Neuron (in vitro differentiated cells): ENCODE measurements around the gene IGFBP6.

ENCODE experiments used
- H2AFZ ChIP-seq: one replicate; pipeline ENCODE4 v1.6.1; 2013; ENCODE audit warnings: low read depth, mild to moderate bottlenecking, inconsistent platforms, low read length, moderate library complexity
- H3K27me3 ChIP-seq: one replicate; pipeline ENCODE4 v1.6.1; 2013; ENCODE audit warnings: low read length; ENCODE audit not compliant: insufficient read depth
- H3K36me3 ChIP-seq: one replicate; pipeline ENCODE4 v1.6.1; 2013; ENCODE audit warnings: low read length; ENCODE audit not compliant: insufficient read depth
- H3K4me1 ChIP-seq: one replicate; pipeline ENCODE4 v1.6.1; 2013; ENCODE audit warnings: low read length; ENCODE audit not compliant: insufficient read depth
- H3K4me3 ChIP-seq: 2 replicates; pipeline ENCODE4 v1.5.1; 2013; ENCODE audit warnings: mild to moderate bottlenecking, low read length, moderate library complexity
- H3K9me3 ChIP-seq: one replicate; pipeline ENCODE4 v1.6.1; 2013; ENCODE audit warnings: low read length

The IGFBP6 gene, protein sequence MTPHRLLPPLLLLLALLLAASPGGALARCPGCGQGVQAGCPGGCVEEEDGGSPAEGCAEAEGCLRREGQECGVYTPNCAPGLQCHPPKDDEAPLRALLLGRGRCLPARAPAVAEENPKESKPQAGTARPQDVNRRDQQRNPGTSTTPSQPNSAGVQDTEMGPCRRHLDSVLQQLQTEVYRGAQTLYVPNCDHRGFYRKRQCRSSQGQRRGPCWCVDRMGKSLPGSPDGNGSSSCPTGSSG

DNA sequence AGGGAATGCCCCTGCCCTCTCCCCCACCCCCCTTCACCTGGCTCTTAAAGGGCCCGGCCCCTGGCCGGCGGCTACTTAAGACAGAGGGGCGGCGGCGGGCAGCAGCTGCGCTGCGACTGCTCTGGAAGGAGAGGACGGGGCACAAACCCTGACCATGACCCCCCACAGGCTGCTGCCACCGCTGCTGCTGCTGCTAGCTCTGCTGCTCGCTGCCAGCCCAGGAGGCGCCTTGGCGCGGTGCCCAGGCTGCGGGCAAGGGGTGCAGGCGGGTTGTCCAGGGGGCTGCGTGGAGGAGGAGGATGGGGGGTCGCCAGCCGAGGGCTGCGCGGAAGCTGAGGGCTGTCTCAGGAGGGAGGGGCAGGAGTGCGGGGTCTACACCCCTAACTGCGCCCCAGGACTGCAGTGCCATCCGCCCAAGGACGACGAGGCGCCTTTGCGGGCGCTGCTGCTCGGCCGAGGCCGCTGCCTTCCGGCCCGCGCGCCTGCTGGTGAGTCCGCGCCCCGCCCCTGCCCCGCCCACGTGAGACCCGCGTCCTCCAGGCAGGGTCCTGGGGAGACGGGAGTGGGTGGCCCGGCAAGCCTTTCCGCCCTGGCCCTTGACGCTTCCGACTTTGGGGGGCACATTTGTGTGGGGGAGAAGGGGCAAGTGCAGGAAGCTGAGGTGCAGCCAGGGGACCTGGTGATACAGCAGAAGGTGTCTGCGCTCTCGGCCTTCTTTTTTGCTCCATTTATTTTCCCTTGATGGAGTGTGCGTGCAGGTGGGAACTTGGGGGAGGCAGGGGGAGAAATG is at the start of gene IGFBP6:
Gene IGFBP6 (plus strand): TSS at position 104 of the 790 bp plus-strand sequence. CDS start 51 bp downstream, at position 155.
- no peaks in the 10 kb centered on the region for H3K36me3 ChIP-seq
- no peaks in the 10 kb centered on the region for H3K9me3 ChIP-seq
- peaks cover 59% of the 10 kb centered on the region for H3K27me3 ChIP-seq
- H2AFZ ChIP-seq: peak within 1 kb of the TSS; percentile 73
- peaks cover 14% of the 10 kb centered on the region for H3K4me1 ChIP-seq
- peak within 1 kb of the TSS; percentile 39 for H3K4me3 ChIP-seq

DNA sequence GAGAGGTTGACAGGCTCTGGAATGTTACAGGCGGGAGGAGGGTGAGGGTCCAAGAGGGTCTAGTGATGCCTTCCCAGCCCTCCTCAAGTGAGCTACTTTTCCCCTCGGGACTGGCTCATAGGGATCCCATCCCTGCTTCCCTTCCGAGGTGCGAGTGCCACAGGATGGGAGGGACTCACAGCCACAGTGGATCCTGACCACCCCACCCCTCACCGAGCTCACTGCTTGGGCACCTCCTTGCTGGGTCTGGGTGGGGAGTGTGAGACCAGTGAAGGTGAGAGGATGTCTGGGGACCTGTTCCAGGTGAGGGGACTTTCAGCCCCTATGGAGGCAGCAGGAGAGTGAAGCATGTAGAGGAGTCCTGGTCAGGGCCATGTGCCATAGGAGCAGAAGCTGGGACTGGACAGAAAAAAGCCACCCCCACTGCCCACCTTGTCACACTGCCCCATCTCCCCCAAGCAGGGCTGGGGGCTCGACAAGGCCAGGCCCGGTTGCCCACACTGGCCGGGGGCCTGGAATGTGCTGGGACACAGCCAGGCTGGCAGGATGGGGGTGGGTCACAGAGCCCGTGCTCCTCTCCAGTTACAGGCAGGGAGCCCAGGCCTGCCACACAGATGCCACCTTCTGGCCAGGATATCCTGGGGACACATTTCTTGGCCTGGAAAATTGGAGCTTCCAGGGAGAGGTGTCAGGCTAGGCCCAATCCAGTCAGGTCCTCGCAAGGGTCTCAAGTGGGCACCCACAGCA is 49.3 kb upstream of the IGFBP6 start:
- no peaks in the 10 kb centered on the region for H3K27me3 ChIP-seq
- no peak overlapping the region for H2AFZ ChIP-seq
- H3K4me3 ChIP-seq: peak overlapping the region; percentile 39
- no peaks in the 10 kb centered on the region for H3K36me3 ChIP-seq
- H3K9me3 ChIP-seq: no peaks in the 10 kb centered on the region
- H3K4me1 ChIP-seq: peaks cover 53% of the 10 kb centered on the region

DNA sequence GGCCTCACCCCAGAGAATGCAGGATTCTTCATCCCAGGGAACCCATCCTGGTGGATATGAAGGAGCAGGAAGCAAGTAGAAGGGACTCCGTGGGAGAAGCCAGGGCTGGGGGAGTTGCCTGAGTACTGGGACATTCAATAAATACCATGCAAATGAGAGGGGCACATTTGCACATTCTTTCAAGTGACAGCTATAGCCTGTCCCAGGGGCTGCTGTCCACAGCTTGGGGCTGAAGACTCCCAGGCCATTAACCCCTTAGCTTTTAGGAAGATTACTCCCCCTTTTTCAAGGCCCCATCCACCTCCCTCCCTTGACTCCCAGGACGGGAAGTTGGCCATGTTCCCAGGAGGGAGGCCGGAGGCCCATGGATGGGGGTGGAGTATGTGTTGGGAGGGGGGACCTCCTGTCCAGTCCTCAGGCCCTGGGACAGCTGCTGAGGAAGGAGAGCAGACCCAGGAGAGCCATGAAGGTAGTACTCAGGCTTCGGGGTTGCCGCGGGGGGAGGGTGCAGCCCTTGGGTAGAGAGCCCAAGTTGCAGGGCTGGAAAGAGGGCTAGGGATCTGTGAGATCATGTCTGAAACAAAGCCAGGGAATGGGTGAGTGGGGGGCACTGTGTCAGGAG is 48.6 kb upstream of the IGFBP6 start:
- Histone ChIP-seq H3K4me1 (peaks cover 53% of the 10 kb centered on the region), H3K4me3 (peak overlapping the region; percentile 34), H2AFZ (no peak overlapping the region), H3K27me3 (no peaks in the 10 kb centered on the region), H3K9me3 (no peaks in the 10 kb centered on the region), H3K36me3 (no peaks in the 10 kb centered on the region)

DNA sequence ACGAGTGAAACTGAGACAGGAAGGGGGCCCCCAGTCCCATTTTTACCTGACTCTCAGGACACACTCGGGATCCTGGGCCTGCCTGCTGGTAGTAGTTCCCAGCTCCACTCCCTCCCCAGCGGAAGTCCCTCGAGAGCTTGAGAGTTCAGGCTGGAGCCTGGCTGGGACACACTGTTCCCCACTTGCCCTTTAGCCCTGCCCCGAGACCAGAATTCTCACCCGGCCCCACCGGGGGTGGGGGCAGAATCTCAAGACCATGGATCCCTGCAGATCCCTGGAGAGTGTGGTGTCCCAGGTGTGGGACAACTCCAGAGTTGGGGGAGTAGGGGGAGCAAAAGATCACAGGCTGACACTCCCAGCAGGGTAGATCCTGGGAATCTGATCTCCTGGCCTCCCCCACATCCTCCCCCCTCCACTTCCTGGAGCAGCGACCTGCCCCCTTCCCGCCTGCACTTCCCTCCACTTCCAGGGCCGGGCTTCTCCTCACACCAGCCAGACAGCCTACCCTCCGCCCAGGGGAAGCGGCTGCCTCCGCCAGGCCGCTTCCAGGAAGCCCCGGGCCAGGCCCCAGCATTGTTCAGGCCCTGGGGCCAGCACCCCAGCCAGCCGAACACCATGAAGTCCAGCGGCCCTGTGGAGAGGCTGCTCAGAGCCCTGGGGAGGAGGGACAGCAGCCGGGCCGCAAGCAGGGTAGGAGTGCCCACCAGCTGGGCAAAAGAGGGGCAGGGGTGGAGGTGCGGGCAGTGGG is 47.7 kb upstream of the IGFBP6 start, which contains the start of gene TNS2:
Gene TNS2 (plus strand): TSS at position 495 of the 748 bp plus-strand sequence. CDS start 121 bp downstream, at position 616.
- Histone ChIP-seq H3K4me1 (peaks cover 53% of the 10 kb centered on the region), H3K4me3 (peak within 1 kb of the TSS; percentile 34), H3K27me3 (no peaks in the 10 kb centered on the region)

DNA sequence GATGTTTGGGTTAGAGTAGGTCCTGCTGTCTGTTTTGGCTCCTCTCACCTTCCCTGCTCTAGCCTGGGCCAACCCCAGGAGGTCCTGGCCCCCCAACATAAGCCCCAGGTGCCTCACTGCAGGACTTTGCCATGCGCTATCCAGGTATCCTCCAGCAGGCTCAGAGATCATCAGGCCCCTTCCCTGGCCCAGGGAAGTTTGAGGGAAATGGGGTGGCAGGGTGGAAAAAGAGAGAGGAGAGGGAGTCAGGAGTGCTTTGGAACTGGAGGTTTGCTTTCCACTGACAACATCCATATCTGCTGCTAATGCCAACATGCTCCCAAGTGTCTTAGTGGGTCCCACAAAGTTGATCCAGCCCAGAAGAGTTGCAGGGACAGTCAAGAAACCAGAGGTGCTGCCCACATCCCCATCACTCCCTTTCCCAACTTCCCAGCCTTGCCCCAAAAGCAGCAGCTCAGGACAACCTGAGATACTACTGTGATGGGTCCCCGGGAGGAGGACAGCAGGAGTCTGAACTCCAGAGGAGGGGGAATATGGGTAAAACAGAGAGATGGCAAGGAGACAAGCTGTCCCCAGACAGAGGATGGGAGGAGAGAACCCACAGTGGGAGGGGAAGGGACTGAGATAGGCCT is 46.9 kb upstream of the IGFBP6 start:
- Histone ChIP-seq H3K4me3 (peak overlapping the region; percentile 34), H2AFZ (no peak overlapping the region), H3K4me1 (peaks cover 52% of the 10 kb centered on the region), H3K9me3 (no peaks in the 10 kb centered on the region), H3K27me3 (no peaks in the 10 kb centered on the region), H3K36me3 (no peaks in the 10 kb centered on the region)

More for the DNA sequence above, 47.7 kb upstream of the IGFBP6 start, which contains the start of gene TNS2:
- Histone ChIP-seq H3K9me3 (no peaks in the 10 kb centered on the region), H2AFZ (no peak within 1 kb of the TSS), H3K36me3 (no peaks in the 10 kb centered on the region)

DNA sequence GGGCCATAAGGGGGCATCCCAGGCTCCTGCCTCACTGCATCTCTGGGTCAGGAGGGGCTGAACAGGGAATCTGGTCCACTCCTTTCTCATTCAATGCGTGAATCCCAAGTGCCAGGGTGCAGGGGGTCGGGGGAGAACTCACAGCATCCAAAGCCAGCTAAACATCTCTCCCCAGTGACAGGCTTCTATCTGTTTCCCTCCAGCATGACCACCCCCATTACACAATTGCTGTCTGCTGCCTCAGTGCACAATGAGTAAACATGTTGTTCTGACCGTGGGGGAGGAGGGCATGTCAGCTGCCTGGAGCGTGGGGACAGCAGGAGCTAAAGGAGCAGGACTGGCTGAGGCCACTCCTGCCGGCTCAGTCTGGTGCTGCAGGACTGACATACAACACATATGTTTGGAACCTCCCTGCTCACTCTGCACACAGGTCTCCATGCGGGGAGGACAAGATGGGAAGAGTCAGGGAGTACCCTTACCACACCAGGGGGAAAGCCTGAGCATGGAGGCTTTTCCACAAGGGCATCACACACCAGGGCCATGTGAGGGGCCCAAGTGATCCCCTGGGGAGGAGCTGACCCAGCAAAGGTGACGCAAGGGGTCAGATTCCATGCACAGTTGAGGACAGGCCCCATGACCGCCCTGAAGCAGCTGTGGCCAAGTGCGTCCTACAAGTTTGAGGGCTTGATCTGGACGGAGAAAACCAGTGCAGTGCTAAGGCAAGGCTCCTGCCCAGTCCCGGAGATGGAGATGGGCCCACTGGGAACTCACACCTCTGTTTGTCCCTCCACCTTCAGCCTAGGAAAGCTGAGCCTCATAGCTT is 46.2 kb upstream of the IGFBP6 start:
- Histone ChIP-seq H2AFZ (no peak overlapping the region), H3K9me3 (no peaks in the 10 kb centered on the region), H3K4me1 (peaks cover 48% of the 10 kb centered on the region), H3K4me3 (no peak overlapping the region), H3K27me3 (no peaks in the 10 kb centered on the region), H3K36me3 (no peaks in the 10 kb centered on the region)

DNA sequence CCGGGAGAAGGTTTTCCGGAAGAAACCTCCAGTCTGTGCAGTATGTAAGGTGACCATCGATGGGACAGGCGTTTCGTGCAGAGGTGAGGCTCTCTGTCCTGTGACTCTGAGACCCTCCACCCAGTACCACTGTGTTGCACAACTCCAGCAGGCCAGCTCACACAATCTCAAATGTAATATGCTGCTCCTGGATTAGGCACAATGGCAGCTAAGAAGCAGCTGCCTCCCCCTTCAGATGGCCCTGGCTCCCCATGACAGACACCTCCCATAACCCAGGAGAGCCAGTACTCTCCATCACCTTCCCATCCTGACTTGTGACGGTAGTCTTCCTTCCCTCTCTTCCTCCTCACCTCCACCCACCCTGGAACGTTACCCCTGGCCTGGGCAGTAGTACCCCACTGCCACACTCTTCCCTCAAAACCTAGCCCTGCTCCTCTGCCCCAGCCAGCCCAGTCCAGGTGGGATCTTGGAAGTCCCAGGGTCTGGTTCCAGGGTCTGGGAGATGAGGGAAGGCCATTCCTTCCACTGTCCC is 45.5 kb upstream of the IGFBP6 start:
- Histone ChIP-seq H3K27me3 (no peaks in the 10 kb centered on the region), H3K4me1 (peaks cover 45% of the 10 kb centered on the region), H3K9me3 (no peaks in the 10 kb centered on the region), H2AFZ (no peak overlapping the region), H3K36me3 (no peaks in the 10 kb centered on the region), H3K4me3 (no peak overlapping the region)

DNA sequence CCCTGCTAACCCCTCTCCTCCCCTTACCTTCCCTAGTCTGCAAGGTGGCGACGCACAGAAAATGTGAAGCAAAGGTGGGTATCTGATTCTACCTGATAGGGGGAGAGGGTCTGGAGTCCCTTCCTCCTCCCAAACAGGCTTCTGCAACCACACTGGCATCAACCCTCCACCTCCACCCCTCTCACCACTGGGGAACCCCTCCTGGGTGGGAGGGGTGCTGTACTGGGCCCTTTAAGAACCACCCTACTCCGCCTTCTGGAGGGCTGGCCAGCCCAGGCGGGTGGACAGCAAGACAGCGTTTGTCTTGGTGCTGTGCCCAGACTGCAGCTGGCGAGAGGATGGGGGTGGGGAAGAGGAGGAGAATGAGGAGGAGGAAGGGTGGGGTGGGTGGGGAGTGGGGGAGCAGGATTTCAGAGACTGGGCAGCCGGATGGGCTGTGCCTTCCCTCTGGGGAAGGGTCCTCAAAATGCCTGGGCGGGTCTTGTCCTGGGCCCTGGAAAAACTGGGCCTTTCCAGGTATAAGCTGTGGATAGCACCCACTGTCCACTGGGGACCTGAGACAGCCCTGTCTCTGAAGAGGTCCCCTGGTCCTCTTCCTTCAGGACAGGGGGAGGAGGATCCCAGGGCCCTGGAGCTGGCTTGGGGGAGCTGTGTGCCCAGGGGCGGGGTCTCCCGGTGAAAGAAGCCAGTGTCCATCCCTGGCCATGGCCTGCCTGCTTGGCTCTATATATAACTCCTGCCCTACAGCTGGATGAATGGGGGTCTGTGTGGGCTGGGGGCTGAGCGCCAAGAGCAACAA is 44.8 kb upstream of the IGFBP6 start:
- H3K27me3 ChIP-seq: no peaks in the 10 kb centered on the region
- H2AFZ ChIP-seq: no peak overlapping the region
- no peak overlapping the region for H3K4me3 ChIP-seq
- no peaks in the 10 kb centered on the region for H3K36me3 ChIP-seq
- H3K4me1 ChIP-seq: peaks cover 44% of the 10 kb centered on the region
- H3K9me3 ChIP-seq: no peaks in the 10 kb centered on the region

DNA sequence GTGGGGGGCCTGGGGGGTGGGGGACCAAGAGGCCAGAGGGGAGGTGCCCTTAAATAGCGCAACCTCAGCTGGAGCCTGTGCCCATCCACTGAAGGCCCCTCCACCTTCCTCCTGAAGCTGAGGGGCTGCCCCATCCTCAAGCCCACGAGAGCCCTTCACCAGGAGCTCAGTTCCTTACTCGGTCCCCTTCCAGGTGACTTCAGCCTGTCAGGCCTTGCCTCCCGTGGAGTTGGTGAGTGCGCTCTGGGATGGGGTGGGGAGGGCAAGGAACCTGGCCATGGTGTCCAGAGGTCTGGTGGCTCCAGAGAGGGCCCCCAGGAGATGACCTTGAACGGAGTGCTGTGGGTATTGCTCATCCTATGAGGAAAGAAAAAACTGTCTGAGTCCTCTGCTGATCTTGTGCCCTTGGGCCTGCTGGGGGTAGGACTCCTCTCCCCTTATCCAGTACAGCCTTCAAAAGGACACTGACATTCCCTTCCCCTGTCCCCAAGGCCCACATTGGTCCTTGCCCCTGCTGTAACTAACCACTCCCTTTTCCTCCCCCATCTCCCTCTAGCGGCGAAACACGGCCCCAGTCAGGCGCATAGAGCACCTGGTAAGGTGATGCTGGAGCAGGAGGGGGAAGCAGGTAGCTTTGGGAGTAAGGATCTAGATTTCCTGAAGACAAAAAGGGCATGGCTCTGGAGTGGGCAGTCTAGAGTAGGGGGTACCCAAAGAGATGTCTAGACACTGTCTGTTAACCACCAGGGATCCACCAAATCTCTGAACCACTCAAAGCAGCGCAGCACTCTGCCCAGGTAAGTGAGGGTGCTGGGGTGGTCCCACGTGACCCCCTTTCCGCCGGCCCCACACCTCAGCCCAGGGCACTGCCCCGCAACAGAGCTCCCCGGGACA is 44.0 kb upstream of the IGFBP6 start:
- Histone ChIP-seq H3K36me3 (no peaks in the 10 kb centered on the region), H3K4me3 (no peak overlapping the region), H3K4me1 (peaks cover 35% of the 10 kb centered on the region), H3K9me3 (no peaks in the 10 kb centered on the region), H2AFZ (no peak overlapping the region), H3K27me3 (no peaks in the 10 kb centered on the region)
